AG09319 (cell line): ENCODE measurements around the gene ZBTB16.

Experiments used
- DNase-seq: peaks from one replicate; pipeline ENCODE4 v3.0.0-alpha.2; 2010; ENCODE audit warnings: low read depth; ENCODE audit errors: extremely low read depth
- TF ChIP-seq, protein P1 (sequence below): IDR thresholded peaks from 2 replicates; pipeline ENCODE4 v1.5.1; 2011; ENCODE audit warnings: low read depth, mild to moderate bottlenecking, inconsistent platforms, low read length, moderate library complexity

Gene ZBTB16

DNA sequence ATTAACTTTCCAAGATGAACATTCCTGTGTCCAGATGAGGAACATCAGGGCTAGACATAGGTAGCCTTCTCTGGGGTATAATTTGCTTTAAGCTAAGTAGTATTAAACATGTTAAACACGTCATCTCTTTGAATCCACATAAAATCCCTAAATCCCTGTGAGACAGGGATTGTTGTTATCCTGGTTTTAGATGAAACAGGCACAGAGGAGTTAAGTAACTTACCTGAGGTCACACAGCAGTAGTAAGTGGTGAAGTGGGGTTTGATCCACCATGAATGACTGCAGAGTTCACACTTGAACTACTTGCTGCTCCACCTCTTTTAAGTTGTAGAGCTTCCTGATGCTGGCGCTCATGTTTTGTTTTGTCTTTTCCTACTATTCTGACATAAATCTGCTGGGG lies 154.1 kb downstream of the ZBTB16 start:
- DNase-seq = no peak
- TF ChIP-seq, protein P1, sequence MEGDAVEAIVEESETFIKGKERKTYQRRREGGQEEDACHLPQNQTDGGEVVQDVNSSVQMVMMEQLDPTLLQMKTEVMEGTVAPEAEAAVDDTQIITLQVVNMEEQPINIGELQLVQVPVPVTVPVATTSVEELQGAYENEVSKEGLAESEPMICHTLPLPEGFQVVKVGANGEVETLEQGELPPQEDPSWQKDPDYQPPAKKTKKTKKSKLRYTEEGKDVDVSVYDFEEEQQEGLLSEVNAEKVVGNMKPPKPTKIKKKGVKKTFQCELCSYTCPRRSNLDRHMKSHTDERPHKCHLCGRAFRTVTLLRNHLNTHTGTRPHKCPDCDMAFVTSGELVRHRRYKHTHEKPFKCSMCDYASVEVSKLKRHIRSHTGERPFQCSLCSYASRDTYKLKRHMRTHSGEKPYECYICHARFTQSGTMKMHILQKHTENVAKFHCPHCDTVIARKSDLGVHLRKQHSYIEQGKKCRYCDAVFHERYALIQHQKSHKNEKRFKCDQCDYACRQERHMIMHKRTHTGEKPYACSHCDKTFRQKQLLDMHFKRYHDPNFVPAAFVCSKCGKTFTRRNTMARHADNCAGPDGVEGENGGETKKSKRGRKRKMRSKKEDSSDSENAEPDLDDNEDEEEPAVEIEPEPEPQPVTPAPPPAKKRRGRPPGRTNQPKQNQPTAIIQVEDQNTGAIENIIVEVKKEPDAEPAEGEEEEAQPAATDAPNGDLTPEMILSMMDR = no peak

DNA sequence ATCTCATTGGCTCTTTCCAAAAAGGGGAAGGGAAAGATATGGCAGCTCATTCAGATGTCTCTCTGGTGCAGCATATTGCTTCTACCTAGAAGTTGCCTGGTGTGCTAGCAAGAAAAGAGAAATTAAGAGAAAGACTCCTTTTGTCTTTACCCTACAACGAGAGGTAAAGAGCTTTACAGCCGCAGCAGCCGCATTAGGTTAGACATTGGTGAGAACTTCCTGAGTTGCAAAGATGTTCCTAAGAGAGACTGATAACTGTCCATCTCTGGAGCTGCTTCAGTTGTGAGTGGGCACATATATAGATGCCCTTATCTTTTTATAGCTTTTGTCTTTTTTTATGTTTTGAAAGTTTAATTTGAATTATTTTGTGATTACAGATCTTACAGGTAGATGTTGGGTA lies 155.9 kb downstream of the ZBTB16 start:
- TF ChIP-seq, protein P1 = no peak
- no peak for DNase-seq

DNA sequence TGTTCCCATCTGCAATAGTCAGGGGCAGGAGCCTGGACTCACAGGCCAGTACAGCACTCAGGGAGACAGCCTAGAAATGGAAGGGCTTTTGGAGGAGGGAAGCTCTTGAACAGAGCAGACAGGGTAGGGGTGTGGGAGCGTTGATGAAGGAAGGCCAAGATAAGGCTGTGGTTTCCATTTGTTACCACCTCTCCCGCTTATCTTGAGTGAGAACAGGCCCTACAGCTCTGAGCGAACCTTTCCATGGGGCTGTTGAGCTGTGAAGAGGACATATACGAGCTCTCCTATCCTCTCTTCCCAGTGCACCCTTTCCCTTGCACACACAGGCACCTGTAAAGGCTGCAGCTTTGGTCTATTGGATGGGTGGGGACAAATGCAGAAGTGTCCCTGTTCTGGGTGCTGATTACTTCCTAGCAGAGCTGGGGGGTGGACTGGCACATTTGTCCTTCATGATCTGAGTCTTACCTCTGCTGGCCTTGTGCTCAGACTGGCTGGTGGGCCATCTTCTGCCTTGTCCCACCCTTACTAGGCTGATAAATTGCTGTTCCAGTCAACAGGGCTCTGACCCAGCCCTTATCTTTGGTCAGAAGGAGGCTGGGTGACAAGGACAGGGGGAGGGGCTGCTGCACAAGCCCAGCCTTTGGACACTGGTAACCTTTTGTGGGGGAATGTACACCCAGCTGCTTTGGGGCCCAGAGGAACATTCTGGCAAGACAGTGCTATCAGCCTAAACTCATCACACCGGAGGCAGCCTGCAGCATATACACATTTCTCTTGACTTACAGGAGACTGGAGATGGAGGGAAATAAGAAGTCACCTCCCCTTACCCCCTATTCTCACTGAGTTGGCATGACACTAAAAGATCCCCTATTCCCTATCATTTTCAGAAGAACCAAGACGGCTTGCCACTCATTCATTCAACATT lies 156.6 kb downstream of the ZBTB16 start:
- TF ChIP-seq, protein P1 = no peak

DNA sequence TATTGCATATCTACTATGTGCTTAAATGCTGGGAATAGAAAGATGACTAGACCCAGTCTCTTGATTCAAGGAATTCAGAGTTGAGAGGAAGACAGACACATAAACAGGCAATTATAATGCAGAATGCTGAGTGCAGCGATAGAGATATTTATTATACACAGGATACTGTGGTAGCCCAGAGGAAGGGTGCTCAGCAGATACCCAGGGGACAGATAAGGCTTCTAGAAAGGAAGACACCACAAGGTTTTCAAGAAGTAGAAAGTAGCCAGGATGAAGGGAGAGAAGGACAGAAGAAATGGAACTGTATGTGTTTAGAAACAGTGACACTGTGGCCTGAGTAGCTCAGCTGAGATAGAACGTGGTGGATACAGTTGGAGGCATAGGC lies 157.3 kb downstream of the ZBTB16 start:
- TF ChIP-seq, protein P1 = no peak
- no peak for DNase-seq

More for the DNA sequence above, 156.6 kb downstream of the ZBTB16 start:
- DNase-seq = no peak

DNA sequence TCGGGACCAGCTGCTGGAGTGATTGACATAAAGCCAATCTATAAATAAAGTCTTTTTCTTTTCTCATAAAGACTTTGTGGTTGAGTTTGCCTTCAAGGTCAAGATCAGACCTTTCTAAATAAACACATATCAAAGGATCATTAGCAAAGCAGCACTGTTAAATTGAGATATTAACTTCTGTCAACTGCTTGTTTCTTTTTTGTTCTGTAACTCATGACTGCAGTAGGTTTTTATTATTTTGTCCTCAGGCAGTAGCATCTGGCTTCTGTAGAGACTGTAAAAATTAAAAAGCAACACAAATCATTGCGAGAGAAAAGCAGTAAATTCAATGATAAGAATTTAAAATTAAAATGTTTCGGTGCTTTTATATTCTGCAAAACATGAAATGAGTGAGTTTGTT lies 159.0 kb downstream of the ZBTB16 start:
- no peak for DNase-seq
- TF ChIP-seq, protein P1 = no peak

DNA sequence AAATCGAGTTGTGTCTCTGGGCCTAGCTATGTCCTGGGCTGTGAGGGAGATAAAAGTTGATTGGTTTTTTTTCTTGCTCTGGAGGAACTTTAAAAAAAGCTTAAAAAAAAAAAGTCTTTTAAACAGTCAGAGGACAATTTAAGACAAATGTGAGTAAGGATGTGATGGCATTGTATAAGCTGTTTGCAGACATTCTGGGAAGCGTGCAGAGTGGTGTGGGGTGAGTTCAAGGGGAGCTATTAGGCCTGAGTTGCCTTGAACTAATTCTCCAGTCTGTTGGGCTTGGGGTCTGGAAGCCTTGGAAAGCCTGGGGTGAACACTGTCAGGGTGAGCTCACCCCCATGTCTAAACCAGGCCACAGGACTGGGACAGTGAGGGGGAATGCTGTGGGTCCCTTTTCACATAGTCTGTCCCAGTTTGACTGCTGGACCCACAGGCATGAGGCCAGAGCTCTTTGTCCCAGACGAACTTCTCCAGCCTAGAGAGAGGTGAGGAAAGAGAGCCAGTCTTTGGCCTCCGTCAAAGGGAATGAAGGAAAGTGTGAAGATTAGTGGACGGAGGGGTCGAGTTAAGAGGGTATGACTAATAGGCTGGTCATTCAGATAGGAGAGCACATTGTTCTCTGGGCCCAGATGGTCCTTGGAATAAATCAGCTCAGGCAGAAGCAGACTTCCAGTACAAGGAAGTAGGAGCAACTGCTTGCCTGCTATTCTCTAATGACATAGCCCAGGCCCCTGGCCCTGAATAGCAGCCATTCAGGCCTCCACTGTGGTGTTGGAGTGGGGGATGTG lies 160.2 kb downstream of the ZBTB16 start:
- DNase-seq = no peak
- TF ChIP-seq, protein P1 = no peak

DNA sequence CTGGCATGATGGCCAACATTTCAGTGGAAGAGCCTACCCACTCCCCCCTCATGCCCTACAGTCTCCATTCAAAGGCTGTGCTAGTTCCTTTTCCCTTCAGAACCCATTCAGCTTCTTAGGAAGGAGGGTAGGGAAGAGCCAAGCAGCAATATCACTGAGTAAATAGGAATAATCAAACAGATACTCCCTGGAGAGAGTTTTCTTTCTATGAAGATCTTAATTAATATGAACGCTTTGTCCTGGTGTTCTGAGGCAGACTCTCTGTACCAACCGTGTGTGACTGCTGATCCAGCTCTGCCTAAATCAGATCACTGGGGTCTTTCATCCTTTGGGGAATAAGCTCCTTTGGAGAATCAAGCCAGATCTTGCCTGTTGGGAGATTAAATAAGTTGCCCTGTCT lies 161.5 kb downstream of the ZBTB16 start:
- TF ChIP-seq, protein P1 = no peak
- DNase-seq = no peak
